Upper lobe of left lung (tissue), 4 donors: Measurements from ENCODE around the gene PDGFRA.

ENCODE experiments used
- POLR2A ChIP-seq, 4 donors: fragments of 450-650 bp; IDR thresholded peaks; one replicate each; pipeline ENCODE4 v1.5.1; 2016 to 2017; ENCODE audit warnings: antibody characterized with exemption in 4 of 4, mild to moderate bottlenecking in 2 of 4
- TF ChIP-seq, protein P1 (sequence below), 6 experiments: fragments of 450-650 bp in 4 of 6; fragments of 200-600 bp in 2 of 6; sonication (generic) in 2 of 6; IDR thresholded peaks; one replicate each; pipeline ENCODE4 v1.5.1; 2016 to 2019; ENCODE audit warnings: antibody characterized with exemption in 6 of 6

DNA sequence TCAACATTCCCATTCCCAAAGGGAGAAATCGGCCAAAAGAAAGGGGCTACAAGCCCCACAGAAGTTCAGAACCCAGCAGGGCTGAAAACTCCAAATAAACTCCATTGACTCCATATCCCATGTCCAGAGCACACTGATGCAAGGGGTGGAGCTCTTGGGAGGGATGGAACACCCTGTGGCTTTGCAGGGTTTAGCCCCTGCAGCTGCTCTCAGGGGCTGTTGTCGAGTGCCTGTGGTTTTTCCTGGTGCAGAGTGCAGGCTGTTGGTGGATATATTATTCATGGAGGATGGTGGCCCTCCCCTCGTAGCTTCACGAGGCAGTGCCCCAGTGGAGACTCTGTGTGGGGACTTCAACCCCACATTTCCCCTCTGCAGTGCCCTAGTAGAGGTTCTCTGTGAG is 53.7 kb downstream of the PDGFRA start:
- TF ChIP-seq, protein P1, sequence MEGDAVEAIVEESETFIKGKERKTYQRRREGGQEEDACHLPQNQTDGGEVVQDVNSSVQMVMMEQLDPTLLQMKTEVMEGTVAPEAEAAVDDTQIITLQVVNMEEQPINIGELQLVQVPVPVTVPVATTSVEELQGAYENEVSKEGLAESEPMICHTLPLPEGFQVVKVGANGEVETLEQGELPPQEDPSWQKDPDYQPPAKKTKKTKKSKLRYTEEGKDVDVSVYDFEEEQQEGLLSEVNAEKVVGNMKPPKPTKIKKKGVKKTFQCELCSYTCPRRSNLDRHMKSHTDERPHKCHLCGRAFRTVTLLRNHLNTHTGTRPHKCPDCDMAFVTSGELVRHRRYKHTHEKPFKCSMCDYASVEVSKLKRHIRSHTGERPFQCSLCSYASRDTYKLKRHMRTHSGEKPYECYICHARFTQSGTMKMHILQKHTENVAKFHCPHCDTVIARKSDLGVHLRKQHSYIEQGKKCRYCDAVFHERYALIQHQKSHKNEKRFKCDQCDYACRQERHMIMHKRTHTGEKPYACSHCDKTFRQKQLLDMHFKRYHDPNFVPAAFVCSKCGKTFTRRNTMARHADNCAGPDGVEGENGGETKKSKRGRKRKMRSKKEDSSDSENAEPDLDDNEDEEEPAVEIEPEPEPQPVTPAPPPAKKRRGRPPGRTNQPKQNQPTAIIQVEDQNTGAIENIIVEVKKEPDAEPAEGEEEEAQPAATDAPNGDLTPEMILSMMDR (IDR thresholded peaks at IDR 0.05), result no peak
- TF ChIP-seq POLR2A (IDR thresholded peaks at IDR 0.05), result no peak
